CD4-positive, alpha-beta T cell treated with Interleukin-10 for 1 hour (primary cell): ENCODE data around the gene GCC1.

ENCODE experiments used
- DNase-seq: peaks from one replicate; pipeline ENCODE4 v3.0.0-alpha.2; 2020

The GCC1 gene

GRCh38 chr7:127585044-127585953 is at the start of gene GCC1:
Gene GCC1, minus strand, starts transcription at chr7:127585596. Its CDS starts 414 bp downstream, at chr7:127585182.
- peak; percentile 96 for DNase-seq

GRCh38 chr7:127632276-127632910 is 47.0 kb upstream of the GCC1 start:
- no peak for DNase-seq

GRCh38 chr7:127629268-127629854 is 44.0 kb upstream of the GCC1 start:
- DNase-seq, result peak; percentile 39

- DNase-seq, result no peak
These were observed 43.0 kb upstream of the GCC1 start for GRCh38 chr7:127628445-127628844.

GRCh38 chr7:127625331-127625730 is 39.9 kb upstream of the GCC1 start:
- no peak for DNase-seq

GRCh38 chr7:127620406-127621233 is 35.2 kb upstream of the GCC1 start:
- no peak for DNase-seq

- DNase-seq, result no peak
These were observed 34.4 kb upstream of the GCC1 start for GRCh38 chr7:127619681-127620405.

- no peak for DNase-seq
These were observed 33.4 kb upstream of the GCC1 start for GRCh38 chr7:127618775-127619174.

- no peak for DNase-seq
These were observed 32.6 kb upstream of the GCC1 start, which contains the start of gene PAX4 for GRCh38 chr7:127618042-127618441. Gene PAX4, minus strand, starts transcription at chr7:127618142. Its CDS starts 2,214 bp downstream, at chr7:127615928.

GRCh38 chr7:127616724-127617123 is 31.3 kb upstream of the GCC1 start:
- DNase-seq, result no peak

GRCh38 chr7:127612263-127612662 is 26.9 kb upstream of the GCC1 start:
- DNase-seq, result no peak

- DNase-seq, result no peak
These were observed 23.9 kb upstream of the GCC1 start for GRCh38 chr7:127609297-127609696.

- DNase-seq, result no peak
These were observed 23.1 kb upstream of the GCC1 start for GRCh38 chr7:127608446-127608845.

- DNase-seq, result no peak
These were observed 15.5 kb upstream of the GCC1 start for GRCh38 chr7:127600885-127601284.

- DNase-seq, result no peak
These were observed 12.9 kb upstream of the GCC1 start for GRCh38 chr7:127598318-127598717.

- no peak for DNase-seq
These were observed 10.3 kb upstream of the GCC1 start for GRCh38 chr7:127595737-127596136.

- DNase-seq, result no peak
These were observed 9.1 kb upstream of the GCC1 start for GRCh38 chr7:127594490-127594889.

GRCh38 chr7:127592550-127592949 is 7.2 kb upstream of the GCC1 start:
- DNase-seq, result no peak

- no peak for DNase-seq
These were observed 6.2 kb upstream of the GCC1 start for GRCh38 chr7:127591591-127591990.

- no peak for DNase-seq
These were observed 5.8 kb upstream of the GCC1 start for GRCh38 chr7:127591189-127591588.

- no peak for DNase-seq
These were observed 4.5 kb upstream of the GCC1 start for GRCh38 chr7:127589896-127590295.
